Measurements from ENCODE around the gene CKAP4. TPM values are rescaled to one million over a fixed set of nuclear protein-coding genes. Genes with fewer than 3 reads are reported as not detected.

CKAP4 gene
- polyA plus RNA-seq, 4 donors: 115 to 125 (median 121) TPM

DNA sequence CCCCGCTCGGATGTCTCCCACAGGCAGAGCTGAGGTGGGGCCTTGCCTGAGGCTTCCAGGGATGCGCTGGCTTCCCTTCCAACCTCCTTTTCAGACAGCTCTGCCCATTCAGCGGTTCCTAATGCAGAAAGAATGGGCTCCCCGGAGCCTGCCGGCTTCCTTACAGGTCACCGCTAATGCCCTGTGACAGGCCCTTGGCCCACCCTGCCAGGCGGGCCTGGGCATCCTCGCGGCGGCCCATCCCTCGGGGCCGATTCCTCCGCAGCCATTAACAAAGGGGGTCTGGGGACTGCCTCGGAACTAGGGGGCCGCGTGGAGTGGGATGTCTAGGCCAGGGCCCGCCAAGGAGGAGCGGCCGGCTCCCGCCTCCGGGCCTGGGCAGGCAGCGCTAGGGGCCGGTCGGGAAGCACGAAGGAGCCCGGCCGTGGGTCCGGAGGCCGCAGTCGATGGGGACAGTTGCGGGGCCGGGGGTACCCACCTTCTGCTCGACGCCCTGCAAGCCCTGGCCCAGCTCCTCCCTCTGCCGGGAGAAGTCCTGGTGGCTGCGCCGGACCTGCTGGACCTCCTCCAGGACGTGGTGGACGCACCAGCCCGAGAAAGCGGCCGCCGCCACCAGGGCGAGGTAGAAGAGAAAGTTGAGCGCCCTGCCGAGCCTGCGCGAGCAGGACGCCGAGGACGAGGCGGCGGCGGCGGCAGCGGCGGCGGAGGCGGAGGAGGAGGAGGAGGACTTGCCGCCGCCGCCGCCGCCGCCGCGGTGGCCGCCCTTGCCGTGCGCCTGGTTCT lies 738 bp downstream of the CKAP4 start:
- peak in 1 of 4 donors; percentile 41 for DNase-seq (ENCODE audit: low read depth in 4 of 4, low spot score in 3 of 4)

DNA sequence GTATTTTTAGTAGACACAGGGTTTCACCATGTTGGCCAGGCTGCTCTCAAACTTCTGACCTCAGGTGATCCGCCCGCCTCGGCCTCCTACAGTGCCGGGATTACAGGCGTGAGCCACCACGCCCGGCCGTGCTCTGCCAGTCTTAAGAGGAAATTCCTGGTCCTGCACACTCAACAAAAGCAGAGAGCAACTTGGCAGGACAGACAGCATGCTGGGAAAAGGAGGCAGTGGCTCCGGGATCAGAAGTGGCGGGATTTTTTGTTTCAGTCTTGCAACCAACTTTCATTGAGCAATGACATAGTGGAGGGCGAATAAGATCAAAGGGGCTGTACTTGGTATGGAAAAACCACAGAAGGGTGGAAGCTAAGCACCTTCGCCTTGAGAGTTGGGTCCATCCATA lies 2.1 kb downstream of the CKAP4 start:
- DNase-seq (ENCODE audit: low read depth in 4 of 4, low spot score in 3 of 4): no peak

DNA sequence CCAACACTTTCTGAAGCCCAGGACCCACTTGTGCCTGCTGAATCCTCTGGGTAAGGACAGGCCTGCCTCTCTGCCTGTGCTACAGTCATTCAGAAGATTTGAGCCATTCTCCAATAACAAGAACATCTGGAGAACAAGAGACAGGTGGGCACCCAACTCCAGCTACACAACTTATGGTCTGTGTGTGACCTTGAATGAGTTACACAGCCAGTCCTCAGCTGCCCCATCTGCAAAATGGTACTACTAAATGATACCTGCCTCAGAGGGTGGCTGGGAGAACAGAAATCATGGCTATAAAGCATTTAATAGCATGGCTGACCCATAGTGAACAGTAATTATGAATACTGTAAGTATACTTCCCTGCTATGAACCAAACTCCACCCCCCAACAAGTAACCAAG lies 4.2 kb downstream of the CKAP4 start:
- no peak for DNase-seq (ENCODE audit: low read depth in 4 of 4, low spot score in 3 of 4)

DNA sequence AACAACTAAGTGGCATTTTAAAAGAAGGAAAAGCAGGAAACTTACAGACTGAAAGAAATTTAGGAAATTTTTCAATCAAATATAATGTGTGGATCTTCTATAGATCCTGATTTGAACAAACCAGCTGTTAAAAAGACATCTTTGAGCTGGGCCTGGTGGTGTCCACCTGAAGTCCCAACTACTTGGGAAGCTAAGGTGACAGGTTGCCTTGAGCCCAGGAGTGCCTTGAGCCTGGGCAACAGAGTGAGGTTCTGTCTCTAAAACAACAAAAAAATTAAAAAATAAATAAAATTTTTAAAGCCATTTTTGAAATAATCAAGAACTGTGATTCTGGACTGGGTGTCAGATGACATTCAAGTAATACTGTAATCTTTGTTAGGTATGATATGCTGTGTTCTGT lies 7.0 kb downstream of the CKAP4 start:
- DNase-seq (ENCODE audit: low read depth in 4 of 4, low spot score in 3 of 4): no peak

DNA sequence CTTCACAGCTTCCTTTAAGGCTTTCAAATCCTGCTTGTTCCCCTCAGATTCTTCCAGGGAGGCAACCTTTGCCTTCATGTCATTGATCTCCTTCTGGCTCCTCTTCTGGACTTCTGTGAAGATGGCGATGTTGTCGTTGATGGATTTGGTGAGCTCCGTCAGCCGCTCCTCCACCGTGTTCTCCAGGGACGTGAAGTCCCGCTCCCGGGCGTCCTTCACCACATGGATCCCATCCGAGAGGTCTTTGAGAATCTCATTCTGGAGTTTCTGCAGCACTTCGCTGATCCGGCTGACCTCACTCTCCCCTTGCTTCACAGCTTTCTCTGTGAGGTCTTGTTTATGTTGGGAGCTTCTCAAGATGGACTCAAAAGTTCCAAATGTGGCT lies 7.9 kb downstream of the CKAP4 start:
- DNase-seq (ENCODE audit: low read depth in 4 of 4, low spot score in 3 of 4): no peak

DNA sequence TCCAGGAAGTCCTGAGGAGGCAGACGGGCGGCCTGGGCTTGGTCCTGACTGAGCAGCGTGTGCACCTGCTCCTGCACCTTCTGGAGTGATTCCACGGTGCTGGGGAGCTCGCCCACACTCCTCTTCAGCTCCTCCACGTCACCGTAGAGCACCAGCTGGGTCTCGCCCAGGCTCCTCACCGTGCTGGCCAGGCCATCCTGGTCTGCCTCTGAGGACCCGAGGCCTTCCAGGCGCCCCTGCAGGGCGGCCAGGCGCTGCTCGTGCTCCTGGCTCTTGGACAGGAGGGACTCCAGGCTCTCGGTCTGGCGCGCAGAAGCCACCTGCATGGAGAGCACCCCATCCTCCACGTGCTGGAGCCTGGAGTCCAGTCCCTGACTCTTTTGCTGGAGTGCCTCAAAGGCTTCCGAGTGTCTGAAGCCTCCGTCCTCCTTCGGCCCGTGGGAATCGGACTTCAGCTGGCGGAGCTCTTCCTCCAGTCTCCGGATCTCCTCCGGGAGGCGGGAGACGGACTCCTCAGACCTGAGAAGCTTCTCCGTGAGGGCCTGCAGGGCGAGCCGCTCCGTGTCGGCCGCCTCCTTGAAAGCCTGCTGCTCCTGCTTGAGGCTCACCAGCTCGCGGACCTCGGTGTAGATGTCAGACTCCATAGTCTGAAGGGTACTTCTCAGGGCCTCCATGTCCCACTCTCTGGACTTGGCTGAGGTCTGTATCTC lies 8.4 kb downstream of the CKAP4 start:
- DNase-seq (ENCODE audit: low read depth in 4 of 4, low spot score in 3 of 4): no peak

DNA sequence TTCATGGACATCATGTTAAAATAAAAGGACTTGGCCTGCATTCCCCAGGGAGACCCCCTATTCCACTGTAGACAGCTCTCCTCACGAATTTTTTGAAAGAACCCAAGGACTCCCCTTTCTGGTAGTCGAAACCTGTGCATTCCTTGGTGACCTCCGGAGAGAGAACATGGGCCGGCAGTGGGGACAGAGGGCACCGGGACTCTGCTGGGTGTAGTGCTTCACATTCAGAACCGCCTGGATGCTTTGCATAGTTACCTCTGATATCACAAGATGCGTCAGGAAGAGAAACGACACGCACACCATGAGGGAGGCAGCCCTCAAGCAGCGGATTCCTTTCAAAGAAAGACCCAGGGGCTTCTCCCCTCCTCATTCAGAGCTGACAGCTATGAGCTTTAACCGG lies 9.7 kb downstream of the CKAP4 start:
- DNase-seq (ENCODE audit: low read depth in 4 of 4, low spot score in 3 of 4): no peak

DNA sequence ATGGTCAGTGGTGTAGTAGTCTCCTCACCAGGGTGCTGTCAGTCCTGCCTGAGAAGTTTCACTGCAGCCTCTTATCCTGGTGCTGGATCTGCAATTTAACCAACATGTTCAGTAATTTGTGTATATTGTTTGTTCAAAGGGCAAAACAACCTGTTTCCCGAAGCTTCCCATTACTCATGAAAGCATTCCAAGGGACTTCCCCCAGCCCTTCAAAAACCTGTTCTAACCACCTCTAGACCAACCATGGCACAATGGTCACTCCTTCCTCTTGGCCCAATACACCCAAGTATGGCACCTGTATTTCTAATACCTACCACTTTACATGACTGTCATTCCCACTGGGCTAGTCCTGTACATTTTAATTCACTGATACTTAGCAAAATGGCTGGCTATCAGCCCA lies 12.1 kb downstream of the CKAP4 start:
- no peak for DNase-seq (ENCODE audit: low read depth in 4 of 4, low spot score in 3 of 4)

DNA sequence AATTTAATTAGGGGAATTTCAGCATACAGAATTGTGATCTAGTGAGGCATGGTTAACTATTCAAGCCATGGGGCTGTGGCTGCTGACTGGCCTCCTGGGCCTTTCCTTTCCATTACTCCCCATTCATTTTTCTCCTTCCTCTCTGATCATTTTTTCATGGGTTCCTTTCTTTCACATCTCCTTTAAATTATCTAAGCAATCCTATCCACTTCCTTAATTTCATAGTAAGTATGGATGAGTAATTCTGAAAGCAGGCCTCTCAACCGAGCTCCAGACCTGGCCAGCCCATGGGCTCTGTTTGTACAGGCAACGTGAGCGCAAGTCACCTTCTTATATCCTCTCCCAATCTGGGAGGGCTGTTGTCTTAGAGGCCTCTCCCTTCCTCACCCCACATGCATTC lies 13.4 kb downstream of the CKAP4 start:
- no peak for DNase-seq (ENCODE audit: low read depth in 4 of 4, low spot score in 3 of 4)

DNA sequence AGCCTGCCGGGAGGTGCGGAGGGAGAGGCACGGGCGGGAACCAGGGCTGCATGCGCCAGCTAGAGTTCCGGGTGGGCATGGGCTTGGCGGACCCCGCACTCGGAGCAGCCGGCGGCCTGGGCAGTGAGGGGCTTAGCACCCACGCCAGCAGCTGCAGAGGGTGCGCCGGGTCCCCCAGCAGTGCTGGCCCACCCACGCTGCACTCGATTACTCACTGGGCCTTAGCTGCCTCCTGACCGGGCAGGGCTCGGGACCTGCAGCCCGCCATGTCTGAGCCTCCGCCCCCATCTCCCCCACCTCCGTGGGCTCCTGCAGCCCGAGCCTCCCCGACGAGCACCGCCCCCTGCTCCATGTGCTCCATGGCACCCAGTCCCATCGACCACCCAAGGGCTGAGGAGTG lies 14.8 kb downstream of the CKAP4 start:
- no peak for DNase-seq (ENCODE audit: low read depth in 4 of 4, low spot score in 3 of 4)

DNA sequence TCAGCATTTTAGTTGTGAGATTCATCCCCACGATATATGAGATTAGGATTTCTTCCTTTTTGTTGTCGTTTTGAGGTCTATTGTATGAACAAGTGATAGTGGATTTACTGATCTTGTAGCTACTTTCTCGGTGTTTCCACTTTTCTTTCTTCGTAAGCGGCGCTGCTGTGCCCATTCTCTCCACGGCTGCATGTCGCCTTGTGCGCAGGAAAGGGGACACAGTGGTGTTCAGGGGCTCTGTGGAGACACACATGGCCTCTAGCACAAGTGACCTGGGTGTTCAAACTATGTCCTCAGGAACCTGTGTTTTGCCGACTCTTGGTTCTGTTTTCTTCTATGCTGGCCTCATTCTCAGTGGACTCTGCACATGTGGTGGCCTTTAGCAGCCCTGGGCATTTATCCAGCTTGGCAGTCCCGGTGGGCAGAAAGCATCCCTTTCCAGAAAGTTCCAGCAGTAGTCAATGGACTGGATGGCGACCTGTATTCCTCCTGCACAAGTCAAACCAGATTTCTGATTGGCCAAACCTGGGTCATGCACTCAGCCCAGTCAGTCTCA lies 18.7 kb downstream of the CKAP4 start:
- DNase-seq (ENCODE audit: low read depth in 4 of 4, low spot score in 3 of 4): no peak

DNA sequence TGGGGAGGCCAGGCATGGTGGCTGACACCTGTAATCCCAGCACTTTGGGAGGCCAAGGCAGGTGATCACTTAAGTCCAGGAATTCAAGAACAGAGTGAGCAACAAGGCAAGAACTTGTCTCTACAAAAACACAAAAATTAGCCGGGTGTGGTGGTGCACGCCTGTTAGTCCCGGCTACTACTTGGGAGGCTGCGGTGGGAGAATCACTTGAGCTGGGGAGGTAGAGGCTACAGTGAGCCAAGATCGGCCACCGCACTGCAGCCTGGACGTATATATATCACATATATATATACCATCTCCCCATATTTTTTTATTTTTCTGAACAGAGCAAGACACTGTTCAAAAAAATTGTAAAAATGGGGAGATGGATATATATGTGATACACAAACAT lies 19.5 kb downstream of the CKAP4 start:
- DNase-seq (ENCODE audit: low read depth in 4 of 4, low spot score in 3 of 4): no peak

DNA sequence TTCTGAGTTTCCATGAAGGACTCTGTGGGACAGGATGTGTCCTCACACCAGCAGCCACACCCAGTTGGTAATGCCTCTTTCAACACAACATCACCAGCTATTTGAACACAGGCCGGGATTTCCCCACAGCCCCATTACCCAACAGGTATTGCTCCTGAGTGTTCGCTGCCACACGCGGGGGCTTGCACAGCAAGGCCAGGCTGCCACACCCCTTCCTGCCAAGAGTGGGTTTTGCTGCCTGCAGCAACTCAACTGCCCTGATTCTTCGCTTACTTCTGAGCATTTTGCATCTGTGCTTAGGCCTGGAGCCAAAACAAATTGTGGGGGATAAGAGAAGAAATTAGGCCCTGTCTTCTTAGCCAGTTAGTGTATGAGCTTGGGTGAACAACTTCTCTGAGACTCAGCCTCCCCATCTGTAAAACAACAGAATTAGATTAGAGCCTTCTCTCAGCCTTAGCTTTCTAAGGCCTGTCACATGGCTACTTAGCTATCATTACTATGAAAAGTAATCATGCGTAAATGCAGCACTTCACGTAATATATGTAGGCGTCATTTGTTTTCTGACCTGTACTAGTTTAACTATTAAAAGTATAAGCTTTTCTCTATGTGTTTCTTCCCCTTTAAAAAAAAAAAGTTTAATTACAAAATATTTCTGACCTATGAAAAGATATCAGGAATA lies 20.0 kb downstream of the CKAP4 start:
- DNase-seq (ENCODE audit: low read depth in 4 of 4, low spot score in 3 of 4): no peak

DNA sequence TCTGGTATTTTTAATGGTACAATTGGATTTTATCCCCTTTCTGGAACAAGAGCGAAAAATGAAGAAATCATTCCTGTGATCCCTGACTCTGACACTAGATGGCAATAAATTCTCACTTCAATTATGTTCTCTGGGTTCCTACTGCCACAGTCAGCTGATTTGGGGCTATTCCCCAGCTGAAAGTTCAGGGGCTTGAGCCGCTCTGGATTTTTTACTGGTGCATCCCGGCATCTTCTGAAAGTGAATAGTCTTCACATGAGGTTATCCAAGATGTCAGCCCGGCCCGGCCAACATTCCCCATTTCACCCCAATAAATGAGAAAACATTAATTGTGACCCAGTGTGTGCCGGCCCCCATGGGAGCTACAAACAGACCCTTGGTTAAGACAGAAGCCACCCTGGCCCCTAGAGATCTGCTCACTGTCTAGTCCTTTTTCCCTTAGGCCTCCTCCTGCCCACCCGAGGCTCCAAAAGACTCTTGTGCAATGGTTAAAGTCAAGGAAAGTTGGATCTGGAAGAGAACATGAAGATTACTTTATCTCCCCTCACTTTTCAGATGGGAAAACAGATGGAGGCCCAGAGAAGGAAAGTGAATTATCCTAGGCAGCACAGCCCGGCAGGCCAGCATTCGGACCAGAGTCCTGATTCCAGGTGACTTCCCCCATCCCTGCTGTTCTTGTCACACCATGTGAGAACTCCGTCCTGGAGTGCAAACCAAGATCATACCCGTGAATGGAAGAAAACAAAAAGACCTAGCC lies 20.8 kb downstream of the CKAP4 start:
- DNase-seq (ENCODE audit: low read depth in 4 of 4, low spot score in 3 of 4): peak in 1 of 4 donors; percentile 45

DNA sequence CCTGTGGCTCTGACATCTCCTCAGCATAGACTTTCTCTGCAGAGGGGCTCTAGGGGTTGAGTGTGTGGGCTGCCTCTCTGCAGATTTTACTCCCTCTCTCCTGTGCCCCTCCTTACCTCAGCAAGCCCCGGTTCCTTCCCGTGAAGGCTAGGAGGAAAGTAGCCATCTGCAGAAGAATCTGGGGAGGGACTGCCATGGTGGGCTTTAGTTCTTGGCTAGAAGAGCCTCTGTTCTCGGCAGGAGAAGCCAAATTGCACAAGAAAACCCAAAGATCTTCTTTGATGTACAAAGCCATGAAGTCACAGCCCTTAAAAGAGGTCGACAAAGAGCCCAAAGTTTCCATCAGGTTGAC lies 23.5 kb downstream of the CKAP4 start:
- DNase-seq (ENCODE audit: low read depth in 4 of 4, low spot score in 3 of 4): no peak

DNA sequence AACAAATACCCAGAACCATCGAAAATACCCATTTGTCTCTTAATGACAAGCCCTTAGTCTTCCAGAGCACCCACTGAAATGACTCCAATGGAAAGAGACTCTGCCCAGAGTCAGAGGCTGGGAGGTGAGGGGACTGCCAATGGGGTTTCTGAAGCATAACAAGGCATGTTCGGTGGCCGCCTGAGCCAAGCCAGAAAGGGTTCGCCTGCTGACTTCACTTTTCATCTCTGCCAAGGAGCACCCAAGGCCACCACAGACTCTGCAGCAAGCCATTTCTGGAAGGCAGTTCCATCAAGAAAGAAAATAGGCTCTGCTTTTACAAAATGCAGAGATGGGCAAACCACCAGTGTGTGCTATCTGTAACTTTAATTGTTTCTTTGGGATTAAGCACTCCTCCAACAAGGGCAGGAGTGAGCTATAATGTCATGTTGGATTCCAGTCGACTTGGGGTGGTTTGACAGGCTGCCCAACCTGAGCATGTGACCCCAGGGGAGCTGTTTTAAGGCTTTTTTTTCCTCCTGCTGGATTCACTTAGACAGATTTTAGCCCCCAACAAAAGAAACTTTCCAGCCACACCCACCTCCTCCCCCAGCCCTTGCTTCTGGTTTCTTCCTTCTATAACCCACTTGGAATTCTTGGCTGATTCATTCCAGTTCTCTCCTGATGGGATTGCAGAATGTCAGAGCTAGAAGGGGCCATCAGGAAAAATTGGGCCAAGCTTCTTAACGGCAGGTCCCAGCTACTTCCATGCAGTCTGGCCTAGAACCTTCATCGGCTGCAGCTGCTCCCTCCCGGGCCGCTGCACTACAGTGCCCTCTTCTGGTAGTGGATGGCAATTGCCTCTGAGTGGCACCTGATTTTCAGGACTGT lies 24.1 kb downstream of the CKAP4 start:
- DNase-seq (ENCODE audit: low read depth in 4 of 4, low spot score in 3 of 4): peak in 1 of 4 donors; percentile 57

DNA sequence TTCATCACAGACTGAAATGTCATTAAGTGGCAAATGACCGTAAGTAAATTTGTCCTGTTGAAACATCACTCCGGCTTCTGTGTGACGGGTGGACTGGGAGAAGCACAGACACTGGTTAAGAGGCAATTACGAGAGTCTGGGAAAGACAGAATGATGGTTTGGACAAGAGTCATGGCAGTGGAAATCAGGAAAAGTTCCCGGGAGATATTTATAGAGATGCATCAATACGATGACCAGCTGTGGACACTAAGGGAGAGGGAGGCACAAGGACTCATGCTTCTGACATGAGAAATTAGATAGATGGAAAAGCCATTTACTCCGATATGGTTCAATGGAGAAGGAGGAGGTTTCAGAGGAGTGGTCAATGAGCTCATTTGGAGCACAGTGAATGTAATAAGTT lies 27.3 kb downstream of the CKAP4 start:
- no peak for DNase-seq (ENCODE audit: low read depth in 4 of 4, low spot score in 3 of 4)

DNA sequence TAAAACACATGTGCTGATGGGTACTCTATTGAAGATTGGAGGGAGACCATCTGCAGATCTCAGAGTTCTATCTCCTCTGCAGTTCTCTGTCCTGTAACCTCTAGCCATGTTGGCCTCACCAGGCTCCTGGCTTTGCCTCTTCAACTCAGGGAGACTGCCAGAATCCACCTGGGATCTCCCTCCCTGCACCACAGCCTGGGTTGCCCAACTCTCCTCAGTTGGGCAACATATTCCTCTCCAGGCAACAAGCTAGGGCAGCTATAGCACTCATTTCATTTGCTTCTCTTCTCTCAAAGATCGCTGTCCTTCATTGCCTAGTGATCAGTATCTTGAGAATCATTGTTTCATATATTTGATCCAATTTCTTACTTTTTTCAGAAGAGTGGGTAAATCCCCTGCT lies 28.8 kb downstream of the CKAP4 start:
- no peak for DNase-seq (ENCODE audit: low read depth in 4 of 4, low spot score in 3 of 4)

DNA sequence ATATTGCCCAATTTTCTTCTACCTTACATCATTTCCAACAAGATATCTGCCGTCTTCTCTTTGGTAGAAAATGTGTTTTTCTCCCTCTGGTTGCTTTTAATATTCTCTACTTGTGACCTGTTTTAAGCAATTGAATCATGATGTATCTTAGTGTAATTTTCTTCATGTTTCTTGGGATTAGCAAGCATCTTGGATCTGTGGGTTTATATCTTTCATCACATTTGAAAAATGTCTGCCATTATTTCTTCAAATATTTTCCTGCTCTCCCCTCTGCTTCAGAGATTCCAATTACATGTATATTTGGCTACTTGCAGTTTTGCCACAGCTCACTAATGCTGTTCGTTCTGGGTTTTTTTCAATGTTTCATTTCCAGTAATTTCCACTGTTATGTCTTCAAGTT lies 30.1 kb downstream of the CKAP4 start:
- DNase-seq (ENCODE audit: low read depth in 4 of 4, low spot score in 3 of 4): no peak

DNA sequence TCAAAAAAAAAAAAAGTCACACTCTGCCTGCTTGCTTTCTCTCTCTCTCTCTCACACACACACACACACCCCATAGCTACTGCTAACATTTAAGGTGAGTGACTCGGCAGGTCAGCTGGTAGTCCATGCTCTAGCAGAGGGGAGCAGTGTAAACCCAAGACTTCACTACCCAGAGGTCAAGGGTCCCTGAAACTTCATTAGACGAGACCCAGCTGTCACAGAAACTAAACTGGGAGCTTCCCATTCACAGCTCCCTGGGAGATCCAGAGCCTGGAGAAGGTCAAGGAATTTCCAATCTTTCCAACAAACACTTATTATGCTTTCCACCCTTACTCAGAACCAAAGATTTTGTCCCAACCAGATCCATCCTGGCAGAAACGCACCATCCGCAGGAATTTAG lies 33.2 kb downstream of the CKAP4 start:
- peak in 1 of 4 donors; percentile 23 for DNase-seq (ENCODE audit: low read depth in 4 of 4, low spot score in 3 of 4)
